Lower leg skin (tissue), 4 donors: ENCODE measurements around the gene CLDN16. TPM values are rescaled to one million over a fixed set of nuclear protein-coding genes. Genes with fewer than 3 reads are reported as not detected.

ENCODE experiments used
- DNase-seq, 2 donors: peaks; one replicate each; pipeline ENCODE4 v3.0.0-alpha.2; 2019; ENCODE audit warnings: low spot score in 2 of 2
- H3K4me3 ChIP-seq: fragments of 200-600 bp; sonication (generic); 2 replicates; pipeline ENCODE4 v1.5.1; 2017; ENCODE audit warnings: mild to moderate bottlenecking, low read depth; ENCODE audit not compliant: poor library complexity, severe bottlenecking
- POLR2A ChIP-seq, 2 donors: fragments of 450-650 bp; IDR thresholded peaks; one replicate each; pipeline ENCODE4 v1.6.1; 2016 to 2017; ENCODE audit warnings: antibody characterized with exemption in 2 of 2, mild to moderate bottlenecking in 1 of 2, moderate library complexity in 1 of 2
- WGBS, 2 donors: methylation state at CpG; one replicate each; pipeline ENCODE4 v1.1.5; 2018; 5-methylcytosine and 5-hydroxymethylcytosine counted together
- intact Hi-C: fragments of 100-400 bp; cut with DNase I; formaldehyde crosslinking; loops from one replicate; pipeline ENCODE4 v1.15.0; 2023; ENCODE audit warnings: low total_unique reads
- total RNA-seq, 4 donors: library from RNA; depleted of rRNA; stranded (reverse); fragments of >200 nt; gene quantifications; one replicate each; pipeline ENCODE4 v1.1.0, GENCODE V29; 2016
- TF ChIP-seq, protein P1 (sequence below), 3 donors: fragments of 450-650 bp; IDR thresholded peaks; one replicate each; pipeline ENCODE4 v1.5.1; 2016; ENCODE audit warnings: antibody characterized with exemption in 3 of 3, mild to moderate bottlenecking in 3 of 3, moderate library complexity in 2 of 3

Gene CLDN16
- total RNA-seq, 4 donors from 2014 or later, result 1.1 to 5.1 (median 2.2) TPM

DNA sequence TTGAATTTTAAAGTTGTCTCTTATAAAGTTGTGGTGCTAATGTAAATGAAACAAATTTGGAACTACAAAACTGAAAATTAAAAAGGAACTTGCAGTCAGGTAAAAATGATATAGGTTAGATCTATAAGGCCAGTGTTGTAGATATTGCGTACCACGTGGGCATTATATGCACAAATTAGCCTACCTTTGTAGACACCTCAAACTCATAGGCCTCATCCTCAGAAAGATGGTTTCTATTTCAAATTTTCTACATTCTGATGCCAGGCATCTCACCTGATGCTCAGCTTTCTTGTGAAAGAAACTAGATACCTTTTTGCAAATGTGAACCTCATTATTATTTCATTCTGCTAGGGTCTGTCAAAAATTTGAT, 36.1 kb downstream of the CLDN16 start:
- no peak for TF ChIP-seq POLR2A (IDR thresholded peaks at IDR 0.05)
- TF ChIP-seq, protein P1, sequence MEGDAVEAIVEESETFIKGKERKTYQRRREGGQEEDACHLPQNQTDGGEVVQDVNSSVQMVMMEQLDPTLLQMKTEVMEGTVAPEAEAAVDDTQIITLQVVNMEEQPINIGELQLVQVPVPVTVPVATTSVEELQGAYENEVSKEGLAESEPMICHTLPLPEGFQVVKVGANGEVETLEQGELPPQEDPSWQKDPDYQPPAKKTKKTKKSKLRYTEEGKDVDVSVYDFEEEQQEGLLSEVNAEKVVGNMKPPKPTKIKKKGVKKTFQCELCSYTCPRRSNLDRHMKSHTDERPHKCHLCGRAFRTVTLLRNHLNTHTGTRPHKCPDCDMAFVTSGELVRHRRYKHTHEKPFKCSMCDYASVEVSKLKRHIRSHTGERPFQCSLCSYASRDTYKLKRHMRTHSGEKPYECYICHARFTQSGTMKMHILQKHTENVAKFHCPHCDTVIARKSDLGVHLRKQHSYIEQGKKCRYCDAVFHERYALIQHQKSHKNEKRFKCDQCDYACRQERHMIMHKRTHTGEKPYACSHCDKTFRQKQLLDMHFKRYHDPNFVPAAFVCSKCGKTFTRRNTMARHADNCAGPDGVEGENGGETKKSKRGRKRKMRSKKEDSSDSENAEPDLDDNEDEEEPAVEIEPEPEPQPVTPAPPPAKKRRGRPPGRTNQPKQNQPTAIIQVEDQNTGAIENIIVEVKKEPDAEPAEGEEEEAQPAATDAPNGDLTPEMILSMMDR (IDR thresholded peaks at IDR 0.05), result no peak
- H3K4me3 ChIP-seq, result no peak overlapping the region
- no peak for DNase-seq
- intact Hi-C loops, result no loop called here
- 55 to 59% methylated on average over 2 of the region's 2 CpGs for WGBS, 2 donors

DNA sequence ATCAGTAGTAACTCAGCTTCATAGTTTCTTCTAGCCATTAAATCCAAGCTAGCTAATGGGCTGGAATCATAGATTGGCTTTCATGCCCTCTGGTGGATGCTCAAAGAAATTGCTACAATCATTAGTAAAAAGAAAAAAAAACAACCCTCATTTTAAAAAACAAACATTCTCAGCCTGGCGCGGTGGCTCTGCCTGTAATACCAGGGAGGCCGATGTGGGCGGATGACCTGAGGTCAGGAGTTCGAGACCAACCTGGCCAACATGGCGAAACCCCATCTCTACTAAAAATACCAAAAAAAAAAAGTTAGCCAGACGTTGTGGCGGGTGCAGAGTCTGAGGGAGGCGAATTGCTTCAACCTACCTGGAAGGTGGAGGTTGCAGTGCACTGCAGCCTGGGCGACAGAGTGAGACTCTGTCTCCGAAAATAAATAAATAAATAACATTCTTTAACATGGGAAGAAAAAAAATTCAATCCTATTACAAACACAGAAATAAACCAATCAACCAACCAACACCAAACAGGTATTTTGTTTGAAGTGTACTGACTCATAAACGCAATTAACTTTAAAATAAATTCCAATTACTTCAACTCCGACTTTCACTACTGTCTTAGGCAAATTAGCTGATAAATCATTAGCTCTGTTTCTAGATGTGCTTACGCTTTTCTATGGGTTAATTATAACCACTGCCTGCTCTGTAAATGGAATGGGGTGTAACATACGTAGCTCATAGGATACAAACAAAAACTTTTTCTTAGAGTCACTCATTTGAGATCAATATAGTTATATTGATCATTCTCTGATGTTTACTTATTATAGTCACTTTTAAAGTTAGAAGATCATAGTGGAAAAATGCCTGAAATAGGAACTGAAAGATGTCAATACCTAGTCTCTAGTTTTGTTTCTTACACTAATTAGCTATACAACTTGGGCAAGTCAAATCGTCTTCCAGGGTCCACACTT, 36.8 kb downstream of the CLDN16 start:
- intact Hi-C loops, result no loop called here
- 25 to 28% methylated on average over 16 of the region's 16 CpGs for WGBS, 2 donors
- no peak for DNase-seq
- H3K4me3 ChIP-seq, result no peak overlapping the region
- TF ChIP-seq, protein P1 (IDR thresholded peaks at IDR 0.05), result no peak
- no peak for TF ChIP-seq POLR2A (IDR thresholded peaks at IDR 0.05)

DNA sequence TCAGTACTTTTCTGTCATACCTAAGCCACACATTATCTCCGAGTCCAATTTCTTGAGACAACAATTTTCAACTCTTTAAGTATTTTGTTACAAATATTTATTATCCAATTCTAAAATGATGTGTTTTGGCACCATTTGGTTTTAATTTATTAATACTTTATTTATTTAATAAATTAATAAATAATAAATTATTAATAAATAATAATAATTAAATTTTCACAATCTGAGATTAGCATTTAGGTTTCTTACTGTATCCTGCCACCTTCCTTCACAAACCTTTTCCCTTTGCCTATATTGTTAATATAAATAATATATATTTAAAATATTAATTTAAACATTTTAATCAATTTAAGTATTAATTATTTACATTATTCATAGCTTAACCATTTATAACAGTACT, 37.9 kb downstream of the CLDN16 start:
- DNase-seq, result no peak
- intact Hi-C loops, result no loop called here
- 92 to 96% methylated on average over 1 of the region's 1 CpG for WGBS, 2 donors
- TF ChIP-seq POLR2A (IDR thresholded peaks at IDR 0.05), result no peak
- TF ChIP-seq, protein P1 (IDR thresholded peaks at IDR 0.05), result no peak
- H3K4me3 ChIP-seq, result no peak overlapping the region

DNA sequence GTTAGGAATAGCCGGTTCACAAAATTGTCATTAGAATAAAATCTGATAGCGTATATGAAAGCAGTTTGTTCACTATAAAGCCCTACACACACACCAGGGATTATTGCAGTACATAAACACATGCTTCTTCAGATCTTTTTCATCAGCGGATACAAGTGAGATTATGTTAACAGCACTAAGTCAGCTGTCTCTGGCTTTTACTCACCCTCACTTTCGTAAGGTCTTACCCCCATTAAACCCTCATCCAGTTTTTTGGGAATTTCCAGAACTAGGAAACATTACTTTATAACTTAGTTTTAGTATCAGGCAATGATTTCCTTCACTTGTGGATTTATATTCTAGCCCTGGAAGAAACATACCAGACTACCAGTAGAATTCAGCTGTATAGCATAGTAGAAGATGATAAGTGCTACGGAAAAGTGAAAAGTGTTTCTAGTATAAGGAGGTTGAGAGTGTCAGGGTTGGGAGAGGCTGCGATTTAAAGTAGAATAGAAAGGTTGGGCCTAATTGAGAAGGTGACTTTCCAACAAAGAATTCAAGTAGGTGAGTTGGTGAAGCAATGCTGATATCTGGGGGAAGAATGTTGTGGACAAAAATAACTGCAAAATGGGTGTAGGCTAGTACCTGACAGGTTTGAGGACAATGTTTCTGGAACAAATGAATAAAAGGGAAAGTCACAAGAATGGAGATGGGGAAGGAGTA, 39.0 kb downstream of the CLDN16 start:
- TF ChIP-seq POLR2A (IDR thresholded peaks at IDR 0.05), result no peak
- TF ChIP-seq, protein P1 (IDR thresholded peaks at IDR 0.05), result no peak
- intact Hi-C loops, result no loop called here
- H3K4me3 ChIP-seq, result no peak overlapping the region
- DNase-seq, result no peak
- WGBS, 2 donors, result 74 to 83% methylated on average over 6 of the region's 6 CpGs

DNA sequence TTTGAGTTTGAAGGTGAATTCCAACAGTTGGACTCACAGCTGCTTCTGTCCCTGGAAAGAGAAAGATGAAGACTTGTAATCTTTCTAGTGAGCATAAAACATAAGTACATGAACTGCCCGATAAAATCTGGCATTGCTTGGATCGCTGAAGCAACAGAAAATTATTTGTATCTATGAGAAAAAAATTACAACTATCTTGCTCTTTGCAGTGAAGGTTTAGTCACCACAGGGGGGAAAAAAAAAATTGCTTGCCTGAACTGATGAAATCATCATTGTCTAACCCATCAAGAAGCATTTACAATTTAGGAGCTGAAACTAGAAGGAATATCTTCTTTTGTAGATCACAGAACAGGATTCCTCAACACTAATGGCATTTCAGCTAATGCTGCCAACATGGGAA, 41.7 kb downstream of the CLDN16 start:
- no peak overlapping the region for H3K4me3 ChIP-seq
- TF ChIP-seq POLR2A (IDR thresholded peaks at IDR 0.05), result no peak
- TF ChIP-seq, protein P1 (IDR thresholded peaks at IDR 0.05), result no peak
- intact Hi-C loops, result no loop called here
- WGBS, 2 donors, result 85 to 89% methylated on average over 2 of the region's 2 CpGs
- DNase-seq, result no peak
